Left ventricle myocardium inferior (tissue), 1 donor: Measurements from ENCODE around the gene ANXA8. TPM values are rescaled to one million over a fixed set of nuclear protein-coding genes. Genes with fewer than 3 reads are reported as not detected.

Source experiments
- DNase-seq: peaks from one replicate; pipeline ENCODE4 v3.0.0-alpha.2; 2020
- H3K27ac ChIP-seq: fragments of 200-600 bp; replicated peaks from 2 replicates; pipeline ENCODE4 v1.8.0; 2021
- H3K27me3 ChIP-seq: fragments of 200-600 bp; 2 replicates; pipeline ENCODE4 v1.8.0; 2021; ENCODE audit warnings: low read depth
- H3K36me3 ChIP-seq: fragments of 200-600 bp; 2 replicates; pipeline ENCODE4 v1.8.0; 2021
- H3K4me1 ChIP-seq: fragments of 200-600 bp; 2 replicates; pipeline ENCODE4 v1.8.0; 2021
- H3K4me3 ChIP-seq: fragments of 200-600 bp; 2 replicates; pipeline ENCODE4 v1.8.0; 2021; ENCODE audit warnings: mild to moderate bottlenecking, moderate library complexity
- H3K9me3 ChIP-seq: fragments of 200-600 bp; replicated peaks from 2 replicates; pipeline ENCODE4 v1.8.0; 2021
- CTCF ChIP-seq: fragments of 200-600 bp; IDR thresholded peaks from 2 replicates; pipeline ENCODE4 v1.8.0; 2021; ENCODE audit warnings: antibody characterized with exemption, mild to moderate bottlenecking, borderline replicate concordance
- intact Hi-C: fragments of 100-400 bp; cut with micrococcal nuclease; formaldehyde crosslinking; loops from one replicate; pipeline ENCODE4 v1.11.0; 2022
- total RNA-seq: library from RNA; stranded (reverse); fragmentation: NEBNext Ultra II Directional; extraction: Animal tissue kit (Norgen Biotek cat#: 25700); gene quantifications from one replicate; pipeline ENCODE4 v1.2.1, GENCODE V29; 2021
- donor health status: DM: no; HTN: yes; CAD: no; lungs with severe emphysema.

ANXA8 gene
- total RNA-seq, 1 donor from 2014 or later: not detected

- Histone ChIP-seq H3K27ac (no peak overlapping the region), H3K9me3 (peaks cover 25% of the 10 kb centered on the region), H3K4me1 (no peaks in the 10 kb centered on the region), H3K36me3 (no peaks in the 10 kb centered on the region), H3K27me3 (peaks cover 33% of the 10 kb centered on the region), H3K4me3 (no peak overlapping the region)
- intact Hi-C loops: no loop called here
- no peak for TF ChIP-seq CTCF
- DNase-seq: no peak
Observed at GRCh38 chr10:47440207-47440606, 43.7 kb downstream of the ANXA8 start.

- Histone ChIP-seq H3K27me3 (peaks cover 40% of the 10 kb centered on the region), H3K4me1 (no peaks in the 10 kb centered on the region), H3K4me3 (no peak overlapping the region), H3K9me3 (peaks cover 26% of the 10 kb centered on the region), H3K27ac (no peak overlapping the region), H3K36me3 (no peaks in the 10 kb centered on the region)
- intact Hi-C loops: no loop called here
- peak; percentile 59 for TF ChIP-seq CTCF
- no peak for DNase-seq
Observed at GRCh38 chr10:47438857-47439474, 44.9 kb downstream of the ANXA8 start.

GRCh38 chr10:47435081-47435480 is 48.8 kb downstream of the ANXA8 start:
- intact Hi-C loops: no loop called here
- TF ChIP-seq CTCF: no peak
- H3K9me3 ChIP-seq: peaks cover 26% of the 10 kb centered on the region
- no peak for DNase-seq
- no peak overlapping the region for H3K4me3 ChIP-seq
- H3K4me1 ChIP-seq: no peaks in the 10 kb centered on the region
- no peak overlapping the region for H3K27ac ChIP-seq
- no peaks in the 10 kb centered on the region for H3K36me3 ChIP-seq
- peaks cover 35% of the 10 kb centered on the region for H3K27me3 ChIP-seq

DNA sequence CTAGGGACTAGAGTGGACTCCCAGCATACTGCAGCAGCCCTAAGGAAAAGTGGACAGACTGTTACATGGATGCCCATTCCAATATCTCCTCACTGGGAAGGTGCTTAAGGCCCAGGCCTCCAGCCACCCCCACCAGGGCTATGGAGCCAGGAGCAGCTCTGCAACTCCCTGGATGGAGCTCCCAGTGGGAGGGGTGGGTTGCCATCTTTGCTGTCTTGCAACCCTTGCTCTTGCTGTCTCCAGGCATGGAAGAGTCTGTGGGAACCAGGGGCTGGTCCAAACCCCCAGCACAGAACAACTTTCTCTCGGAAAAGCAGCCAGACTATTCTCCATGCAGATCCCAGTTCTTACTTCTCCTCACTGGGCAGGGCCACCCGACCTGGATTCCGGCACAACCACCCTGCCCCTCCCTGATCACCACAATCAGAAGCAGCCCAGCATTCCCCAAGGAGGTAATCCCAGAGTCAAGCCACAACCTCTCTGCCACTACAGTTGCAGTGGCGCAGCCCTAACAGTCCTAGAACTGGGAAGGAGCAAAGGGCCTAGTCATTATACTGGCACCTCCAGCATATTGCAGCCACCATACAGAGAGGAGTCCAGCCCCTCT is 58.0 kb downstream of the ANXA8 start:
- TF ChIP-seq CTCF: no peak

DNA sequence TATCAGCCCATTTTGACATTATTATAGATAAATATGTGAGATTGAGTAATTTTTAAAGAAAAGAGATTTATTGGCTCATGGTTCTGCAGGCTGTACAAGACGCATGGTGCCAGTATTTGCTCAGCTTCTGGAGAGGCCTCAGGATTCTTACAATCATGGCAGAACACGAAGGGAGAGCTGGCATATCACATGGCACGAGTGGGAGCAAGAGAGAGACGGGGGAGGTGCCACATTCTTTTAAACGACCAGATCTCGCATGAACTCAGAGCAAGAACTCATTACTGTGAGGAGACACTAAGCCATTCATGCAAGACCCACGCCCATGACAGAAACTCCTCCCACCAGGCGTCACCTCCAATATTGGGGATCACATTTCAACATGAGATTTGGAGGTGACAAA is 59.7 kb downstream of the ANXA8 start:
- H3K4me1 ChIP-seq: no peaks in the 10 kb centered on the region
- TF ChIP-seq CTCF: no peak
- H3K9me3 ChIP-seq: no peaks in the 10 kb centered on the region
- no peaks in the 10 kb centered on the region for H3K27me3 ChIP-seq
- H3K36me3 ChIP-seq: no peaks in the 10 kb centered on the region
- H3K27ac ChIP-seq: no peak overlapping the region
- intact Hi-C loops: no loop called here
- no peak overlapping the region for H3K4me3 ChIP-seq
- DNase-seq: no peak

More for the DNA sequence above, 58.0 kb downstream of the ANXA8 start:
- no peak overlapping the region for H3K4me3 ChIP-seq
- H3K4me1 ChIP-seq: no peaks in the 10 kb centered on the region
- no peaks in the 10 kb centered on the region for H3K36me3 ChIP-seq
- no peaks in the 10 kb centered on the region for H3K9me3 ChIP-seq
- H3K27ac ChIP-seq: no peak overlapping the region
- intact Hi-C loops: no loop called here
- DNase-seq: no peak
- peaks cover 4% of the 10 kb centered on the region for H3K27me3 ChIP-seq
